Mucosa of descending colon (tissue), 3 donors: ENCODE measurements around the gene KBTBD12. TPM values are rescaled to one million over a fixed set of nuclear protein-coding genes. Genes with fewer than 3 reads are reported as not detected.

Experiments
- ATAC-seq: fragments of 200-7000 bp; cut with Tn5 transposase; one replicate; pipeline ENCODE4 v1.9.1; 2020; ENCODE audit warnings: mild to moderate bottlenecking, moderate library complexity
- DNase-seq, 3 donors: peaks; one replicate each; pipeline ENCODE4 v3.0.0-alpha.2; 2020
- H3K36me3 ChIP-seq: fragments of 200-600 bp; one replicate; pipeline ENCODE4 v1.8.0; 2021; ENCODE audit warnings: low read depth, mild to moderate bottlenecking
- H3K4me1 ChIP-seq: fragments of 200-600 bp; one replicate; pipeline ENCODE4 v1.8.0; 2021; ENCODE audit warnings: low read depth, mild to moderate bottlenecking
- H3K4me3 ChIP-seq: fragments of 200-600 bp; one replicate; pipeline ENCODE4 v1.8.0; 2021; ENCODE audit warnings: mild to moderate bottlenecking
- H3K9me3 ChIP-seq: fragments of 200-600 bp; one replicate; pipeline ENCODE4 v1.8.0; 2021; ENCODE audit warnings: mild to moderate bottlenecking
- intact Hi-C, 2 donors: fragments of 100-400 bp; cut with DNase I in 1 of 2; cut with micrococcal nuclease in 1 of 2; formaldehyde crosslinking; loops; one replicate each; pipeline versions ENCODE4 v1.11.0 to v1.11.1; 2022; cut with DNase I, micrococcal nuclease
- total RNA-seq, 3 donors: library from RNA; stranded (reverse); fragmentation: NEBNext Ultra II Directional in 2 of 3; extraction: Animal tissue kit (Norgen Biotek cat#: 25700) in 2 of 3; gene quantifications; one replicate each; pipeline versions ENCODE4 v1.2.1 to v1.2.4, GENCODE V29; 2021 to 2023
- TF ChIP-seq, protein P1 (sequence below): fragments of 200-600 bp; IDR thresholded peaks from one replicate; pipeline ENCODE4 v1.8.0; 2022; ENCODE audit warnings: antibody characterized with exemption, mild to moderate bottlenecking
- donor health status: DM: no; HTN: no; CAD: no; lungs with moderate emphysema.
- donor health status: DM: no; HTN: no; CAD: no.
- donor health status: DM: no; HTN: yes; CAD: no.

KBTBD12 gene
- total RNA-seq, 3 donors from 2014 or later = 3.1 to 6.6 (median 5.5) TPM

DNA sequence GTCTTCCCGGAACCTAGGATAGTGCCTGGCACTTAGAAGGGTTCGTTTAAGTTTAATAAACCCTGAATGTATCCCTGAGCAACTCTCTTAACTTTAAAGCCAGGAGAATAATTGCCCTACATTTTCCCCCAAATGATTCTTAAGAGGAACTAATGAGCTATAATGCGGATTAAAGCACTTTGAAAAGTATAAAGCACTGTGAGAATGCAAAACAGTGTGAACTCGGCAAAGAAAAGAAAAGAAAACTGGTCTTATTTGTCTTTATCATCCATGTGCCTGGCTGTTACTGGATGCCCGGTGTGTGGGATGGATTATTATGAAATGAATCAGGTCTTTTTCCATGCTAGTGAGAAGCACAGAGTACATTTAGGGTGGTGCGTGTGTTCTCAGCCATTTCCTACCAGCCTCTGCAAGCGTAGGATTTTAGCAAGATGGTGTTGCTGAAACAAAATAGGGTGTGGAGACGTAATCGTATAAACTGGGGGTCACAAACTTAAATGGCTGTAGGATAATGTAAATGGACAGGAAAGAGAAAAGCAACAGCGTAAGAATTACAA lies 983 bp downstream of the KBTBD12 start:
- no peak for ATAC-seq
- intact Hi-C loops = no loop called here

DNA sequence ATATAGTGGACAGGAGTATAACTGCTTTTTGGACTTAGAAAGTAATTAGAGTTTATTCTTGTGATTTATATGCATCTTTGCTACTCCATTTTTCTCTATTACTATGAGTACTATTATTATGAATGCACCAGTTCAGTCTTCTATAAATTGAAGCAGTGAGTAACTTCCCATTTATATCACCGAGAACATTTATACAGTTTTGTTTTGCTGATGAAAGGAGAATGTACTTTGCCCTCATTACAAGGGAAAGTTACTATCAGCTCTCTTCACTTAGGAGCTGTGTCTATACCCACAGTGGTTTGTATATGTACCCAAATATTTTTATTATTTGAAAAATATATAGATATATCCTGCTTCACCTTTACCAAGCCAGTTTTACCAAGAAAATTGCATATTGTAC lies 5.7 kb downstream of the KBTBD12 start:
- intact Hi-C loops = no loop called here
- no peaks in the 10 kb centered on the region for H3K9me3 ChIP-seq
- H3K4me1 ChIP-seq = no peaks in the 10 kb centered on the region
- peak; percentile 55 for ATAC-seq
- DNase-seq = no peak
- H3K4me3 ChIP-seq = no peak overlapping the region
- TF ChIP-seq, protein P1, sequence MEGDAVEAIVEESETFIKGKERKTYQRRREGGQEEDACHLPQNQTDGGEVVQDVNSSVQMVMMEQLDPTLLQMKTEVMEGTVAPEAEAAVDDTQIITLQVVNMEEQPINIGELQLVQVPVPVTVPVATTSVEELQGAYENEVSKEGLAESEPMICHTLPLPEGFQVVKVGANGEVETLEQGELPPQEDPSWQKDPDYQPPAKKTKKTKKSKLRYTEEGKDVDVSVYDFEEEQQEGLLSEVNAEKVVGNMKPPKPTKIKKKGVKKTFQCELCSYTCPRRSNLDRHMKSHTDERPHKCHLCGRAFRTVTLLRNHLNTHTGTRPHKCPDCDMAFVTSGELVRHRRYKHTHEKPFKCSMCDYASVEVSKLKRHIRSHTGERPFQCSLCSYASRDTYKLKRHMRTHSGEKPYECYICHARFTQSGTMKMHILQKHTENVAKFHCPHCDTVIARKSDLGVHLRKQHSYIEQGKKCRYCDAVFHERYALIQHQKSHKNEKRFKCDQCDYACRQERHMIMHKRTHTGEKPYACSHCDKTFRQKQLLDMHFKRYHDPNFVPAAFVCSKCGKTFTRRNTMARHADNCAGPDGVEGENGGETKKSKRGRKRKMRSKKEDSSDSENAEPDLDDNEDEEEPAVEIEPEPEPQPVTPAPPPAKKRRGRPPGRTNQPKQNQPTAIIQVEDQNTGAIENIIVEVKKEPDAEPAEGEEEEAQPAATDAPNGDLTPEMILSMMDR = no peak
- H3K36me3 ChIP-seq = no peaks in the 10 kb centered on the region

More for the DNA sequence above, 983 bp downstream of the KBTBD12 start:
- Histone ChIP-seq H3K4me1 (peaks cover 6% of the 10 kb centered on the region), H3K9me3 (no peaks in the 10 kb centered on the region), H3K4me3 (no peak overlapping the region), H3K36me3 (no peaks in the 10 kb centered on the region)
- no peak for DNase-seq
- TF ChIP-seq, protein P1 = no peak

DNA sequence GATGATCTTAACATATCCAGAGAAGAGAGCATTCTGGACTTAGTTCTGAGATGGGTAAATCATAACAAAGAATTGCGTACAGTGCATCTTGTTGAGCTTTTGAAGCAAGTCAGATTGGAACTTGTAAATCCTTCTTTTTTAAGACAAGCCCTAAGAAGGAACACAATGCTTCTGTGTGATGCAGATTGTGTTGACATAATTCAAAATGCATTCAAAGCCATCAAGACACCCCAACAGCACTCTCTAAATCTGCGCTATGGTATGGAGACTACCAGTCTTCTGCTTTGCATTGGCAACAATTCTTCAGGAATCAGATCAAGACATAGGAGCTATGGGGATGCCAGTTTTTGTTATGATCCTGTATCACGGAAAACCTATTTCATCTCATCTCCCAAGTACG lies 8.6 kb downstream of the KBTBD12 start:
- TF ChIP-seq, protein P1 = no peak
- no peak for ATAC-seq
- intact Hi-C loops = no loop called here

DNA sequence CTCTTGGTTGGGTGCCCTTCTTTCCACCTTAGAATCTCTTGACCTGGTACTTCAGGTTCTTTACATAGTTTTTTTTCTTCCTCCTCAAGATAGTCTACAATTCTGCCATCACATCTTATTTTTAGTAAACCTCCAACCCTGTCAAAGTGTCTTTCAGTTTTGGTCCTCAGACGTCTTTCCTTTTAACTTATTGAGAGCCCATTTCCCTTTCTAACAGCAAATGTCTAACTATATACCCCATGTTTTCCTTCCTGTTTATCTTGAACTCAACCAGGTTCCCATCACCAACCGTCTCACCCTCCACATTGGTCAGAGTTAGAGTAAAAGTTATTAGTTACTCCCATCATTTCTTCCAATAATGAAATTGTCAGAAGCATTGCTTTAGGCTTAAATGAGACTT lies 10.4 kb downstream of the KBTBD12 start:
- Histone ChIP-seq H3K4me3 (no peak overlapping the region), H3K36me3 (no peaks in the 10 kb centered on the region), H3K4me1 (no peaks in the 10 kb centered on the region), H3K9me3 (no peaks in the 10 kb centered on the region)
- DNase-seq (no peak), ATAC-seq (no peak)
- TF ChIP-seq, protein P1 = no peak
- intact Hi-C loops = no loop called here

More for the DNA sequence above, 8.6 kb downstream of the KBTBD12 start:
- H3K4me3 ChIP-seq = no peak overlapping the region
- H3K4me1 ChIP-seq = no peaks in the 10 kb centered on the region
- H3K36me3 ChIP-seq = no peaks in the 10 kb centered on the region
- no peak for DNase-seq
- no peaks in the 10 kb centered on the region for H3K9me3 ChIP-seq

GRCh38 chr3:127927829-127928604 lies 13.0 kb downstream of the KBTBD12 start:
- Histone ChIP-seq H3K4me1 (no peaks in the 10 kb centered on the region), H3K4me3 (no peak overlapping the region), H3K36me3 (no peaks in the 10 kb centered on the region), H3K9me3 (no peaks in the 10 kb centered on the region)
- DNase-seq (no peak), ATAC-seq (no peak)
- intact Hi-C loops = no loop called here
- TF ChIP-seq, protein P1 = no peak
